ENCODE results near the gene VPREB3. TPM values are rescaled to one million over a fixed set of nuclear protein-coding genes. Genes with fewer than 3 reads are reported as not detected.

Gene VPREB3
- total and polyA plus RNA-seq, 8 donors, result 0.78 to 0.80 TPM; not detected in 6

DNA sequence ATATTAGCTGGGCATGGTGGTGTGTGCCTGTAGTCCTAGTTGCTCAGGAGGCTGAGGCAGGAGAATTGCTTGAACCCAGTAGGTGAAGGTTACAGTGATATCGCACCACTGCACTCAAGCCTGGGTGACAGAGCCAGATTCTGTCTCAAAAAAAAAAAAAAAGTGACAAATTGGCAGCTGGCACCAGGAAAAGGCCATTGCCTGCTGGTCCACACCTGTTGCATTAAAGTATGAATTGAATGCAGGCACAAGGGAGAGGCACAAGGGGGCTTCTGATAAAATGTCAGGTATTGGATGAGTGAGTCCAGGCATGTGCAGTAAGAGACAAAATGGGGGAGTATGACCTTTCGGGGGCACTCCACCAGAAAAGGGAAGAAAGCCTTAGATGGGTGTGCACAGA, 31.5 kb downstream of the VPREB3 start:
- no peak for DNase-seq
- Histone ChIP-seq H3K27ac (no peak overlapping the region), H3K9me3 (no peaks in the 10 kb centered on the region), H3K4me3 (no peak overlapping the region), H3K4me1 (no peaks in the 10 kb centered on the region), H3K27me3 (no peaks in the 10 kb centered on the region), H3K36me3 (no peaks in the 10 kb centered on the region)
- no peak for FAIRE-seq
- intact Hi-C loops (cut with DNase I), result no loop called here
- whole genome bisulfite sequencing, 2 donors, result 44 to 55% methylated on average over 2 of the region's 2 CpGs
- TF ChIP-seq, protein P1, sequence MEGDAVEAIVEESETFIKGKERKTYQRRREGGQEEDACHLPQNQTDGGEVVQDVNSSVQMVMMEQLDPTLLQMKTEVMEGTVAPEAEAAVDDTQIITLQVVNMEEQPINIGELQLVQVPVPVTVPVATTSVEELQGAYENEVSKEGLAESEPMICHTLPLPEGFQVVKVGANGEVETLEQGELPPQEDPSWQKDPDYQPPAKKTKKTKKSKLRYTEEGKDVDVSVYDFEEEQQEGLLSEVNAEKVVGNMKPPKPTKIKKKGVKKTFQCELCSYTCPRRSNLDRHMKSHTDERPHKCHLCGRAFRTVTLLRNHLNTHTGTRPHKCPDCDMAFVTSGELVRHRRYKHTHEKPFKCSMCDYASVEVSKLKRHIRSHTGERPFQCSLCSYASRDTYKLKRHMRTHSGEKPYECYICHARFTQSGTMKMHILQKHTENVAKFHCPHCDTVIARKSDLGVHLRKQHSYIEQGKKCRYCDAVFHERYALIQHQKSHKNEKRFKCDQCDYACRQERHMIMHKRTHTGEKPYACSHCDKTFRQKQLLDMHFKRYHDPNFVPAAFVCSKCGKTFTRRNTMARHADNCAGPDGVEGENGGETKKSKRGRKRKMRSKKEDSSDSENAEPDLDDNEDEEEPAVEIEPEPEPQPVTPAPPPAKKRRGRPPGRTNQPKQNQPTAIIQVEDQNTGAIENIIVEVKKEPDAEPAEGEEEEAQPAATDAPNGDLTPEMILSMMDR (IDR thresholded peaks at IDR 0.05), result no peak
- peak in 1 of 4 donors; percentile 34 for ATAC-seq

DNA sequence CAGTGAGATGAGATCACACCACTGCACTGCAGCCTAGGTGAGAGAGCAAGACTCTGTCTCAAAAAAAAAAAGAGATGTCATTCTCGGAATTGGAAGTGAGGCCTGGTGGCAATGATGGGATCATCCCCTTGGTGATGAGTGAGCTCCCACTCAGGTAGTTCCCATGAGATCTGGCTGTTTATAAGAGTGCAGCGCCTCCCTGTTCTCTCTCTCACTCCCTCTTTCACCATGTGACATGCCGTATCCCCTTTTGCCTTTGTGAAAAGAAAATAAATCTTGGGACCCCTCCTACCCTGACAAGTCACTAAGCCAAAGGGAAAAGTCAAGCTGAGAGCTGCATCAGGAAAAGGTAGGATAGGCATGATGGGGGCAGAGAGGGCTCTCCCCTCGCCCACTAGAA, 32.1 kb downstream of the VPREB3 start:
- TF ChIP-seq, protein P1 (IDR thresholded peaks at IDR 0.05), result no peak
- DNase-seq, result peak in 1 of 6 donors; percentile 6
- WGBS, 2 donors, result 81 to 84% methylated on average over 4 of the region's 4 CpGs

DNA sequence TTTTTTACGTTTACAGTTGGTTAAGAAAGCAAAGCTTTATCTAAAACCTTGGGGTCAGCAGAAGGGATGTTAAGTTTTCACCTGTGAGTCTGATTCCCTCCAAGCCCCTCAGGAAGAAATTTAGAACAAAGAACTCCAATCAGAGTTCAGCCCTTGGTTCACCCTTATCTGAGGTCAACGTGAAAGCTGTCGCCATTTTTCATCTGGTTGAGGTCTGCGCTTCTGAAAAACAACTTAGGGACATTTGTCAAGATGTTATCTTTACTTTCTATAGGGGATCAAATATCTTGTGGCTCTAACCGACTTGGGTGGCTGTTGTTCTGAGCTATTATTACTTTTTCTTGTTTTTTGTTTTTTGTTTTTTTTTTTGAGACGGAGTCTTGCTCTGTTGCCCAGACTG, 33.4 kb downstream of the VPREB3 start:
- H3K9me3 ChIP-seq, result no peaks in the 10 kb centered on the region
- intact Hi-C loops (cut with DNase I), result no loop called here
- no peak for ATAC-seq
- H3K4me3 ChIP-seq, result no peak overlapping the region
- DNase-seq, result no peak
- H3K4me1 ChIP-seq, result peaks cover 0 to 6% (median 0%) of the 10 kb centered on the region in 3 donors
- H3K27me3 ChIP-seq, result no peaks in the 10 kb centered on the region
- no peak overlapping the region for H3K27ac ChIP-seq
- FAIRE-seq, result no peak
- 54 to 59% methylated on average over 6 of the region's 6 CpGs for WGBS, 2 donors
- no peaks in the 10 kb centered on the region for H3K36me3 ChIP-seq
- TF ChIP-seq, protein P1 (IDR thresholded peaks at IDR 0.05), result no peak

More for the DNA sequence above, 32.1 kb downstream of the VPREB3 start:
- Histone ChIP-seq H3K4me1 (no peaks in the 10 kb centered on the region), H3K4me3 (no peak overlapping the region), H3K36me3 (no peaks in the 10 kb centered on the region), H3K9me3 (no peaks in the 10 kb centered on the region), H3K27ac (no peak overlapping the region), H3K27me3 (no peaks in the 10 kb centered on the region)
- ATAC-seq, result no peak
- intact Hi-C loops (cut with DNase I), result no loop called here
- FAIRE-seq, result no peak

DNA sequence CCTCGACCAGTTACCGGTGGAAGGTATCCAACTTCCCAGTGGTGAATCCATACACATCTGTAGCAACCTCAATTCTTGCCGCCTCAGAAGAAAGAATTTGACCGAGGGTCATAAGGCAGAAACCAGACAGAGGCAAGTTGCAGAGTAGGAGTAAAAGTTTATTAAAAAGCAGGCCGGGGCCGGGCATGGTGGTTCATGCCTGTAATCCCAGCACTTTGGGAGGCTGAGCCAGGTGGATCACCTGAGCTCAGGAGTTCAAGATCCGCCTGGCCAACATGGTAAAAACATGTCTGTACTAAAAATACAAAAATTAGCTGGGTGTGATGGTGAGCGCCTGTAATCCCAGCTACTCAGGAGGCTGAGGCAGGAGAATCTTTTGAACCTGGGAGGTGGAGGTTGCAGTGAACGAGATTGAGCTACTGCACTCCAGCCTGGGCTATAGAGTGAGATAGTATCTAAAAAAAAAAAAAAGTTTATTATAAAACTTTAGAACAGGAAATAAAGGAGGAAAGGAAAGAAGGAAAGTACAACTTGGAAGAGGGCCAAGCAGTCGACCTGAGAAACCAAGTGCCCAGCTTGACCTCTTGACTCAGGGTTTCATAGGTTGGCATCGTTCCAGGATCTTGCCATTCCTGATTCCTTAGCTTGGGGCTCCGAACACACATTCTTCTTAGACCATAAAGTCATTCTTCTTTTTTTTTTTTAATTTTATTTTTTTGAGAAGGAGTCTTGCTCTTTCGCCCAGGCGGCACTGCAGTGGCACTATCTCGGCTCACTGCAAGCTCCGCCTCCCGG, 35.7 kb downstream of the VPREB3 start:
- ATAC-seq, result no peak
- peaks cover 0 to 8% (median 0%) of the 10 kb centered on the region in 3 donors for H3K4me1 ChIP-seq
- FAIRE-seq, result no peak
- no peaks in the 10 kb centered on the region for H3K27me3 ChIP-seq
- 85 to 87% methylated on average over 17 of the region's 17 CpGs for WGBS, 2 donors
- H3K9me3 ChIP-seq, result no peaks in the 10 kb centered on the region
- H3K4me3 ChIP-seq, result no peak overlapping the region
- TF ChIP-seq, protein P1 (IDR thresholded peaks at IDR 0.05), result no peak
- no peaks in the 10 kb centered on the region for H3K36me3 ChIP-seq
- peak in 1 of 6 donors; percentile 25 for DNase-seq
- intact Hi-C loops (cut with DNase I), result no loop called here
- H3K27ac ChIP-seq, result no peak overlapping the region
